GM23338 (cell line): ENCODE results near the gene C4orf54.

Experiments used
- EZH2 ChIP-seq: fragments of 200-600 bp; sonication (generic); IDR thresholded peaks from one replicate; pipeline ENCODE4 v1.8.0; 2017; ENCODE audit warnings: antibody characterized with exemption, mild to moderate bottlenecking, low read depth; ENCODE audit not compliant: unreplicated experiment
- EZH2phosphoT487 ChIP-seq: fragments of 200-600 bp; sonication (generic); IDR thresholded peaks from one replicate; pipeline ENCODE4 v1.8.1; 2018; ENCODE audit warnings: antibody characterized with exemption; ENCODE audit not compliant: unreplicated experiment
- JUNB ChIP-seq: IDR thresholded peaks from one replicate; pipeline ENCODE4 v1.6.1; 2016; ENCODE audit warnings: antibody characterized with exemption; ENCODE audit not compliant: unreplicated experiment
- POLR2AphosphoS5 ChIP-seq: IDR thresholded peaks from 2 replicates; pipeline ENCODE4 v1.6.1; 2016; ENCODE audit warnings: antibody characterized with exemption, low read depth
- TF ChIP-seq, protein P1 (sequence below), 2 experiments: fragments of 200-600 bp in 1 of 2; sonication (generic) in 1 of 2; conservative IDR thresholded peaks; 2 replicates each; pipeline versions ENCODE4 v1.5.1 to v1.6.1; 2016 to 2017; ENCODE audit warnings: antibody characterized with exemption in 2 of 2, low read depth in 2 of 2, mild to moderate bottlenecking in 2 of 2, moderate library complexity in 1 of 2
- TF ChIP-seq, protein P2 (sequence below): IDR thresholded peaks from one replicate; pipeline ENCODE4 v1.6.1; 2018; ENCODE audit warnings: antibody characterized with exemption; ENCODE audit not compliant: unreplicated experiment
- TF ChIP-seq, protein P3 (sequence below): fragments of 250-450 bp; sonication (Bioruptor Pico); IDR thresholded peaks from 2 replicates; pipeline ENCODE4 v1.5.0; 2020; ENCODE audit warnings: mild to moderate bottlenecking, moderate library complexity
- TF ChIP-seq, protein P4 (sequence below): IDR thresholded peaks from 2 replicates; pipeline ENCODE4 v1.6.1; 2016; ENCODE audit warnings: antibody characterized with exemption

DNA sequence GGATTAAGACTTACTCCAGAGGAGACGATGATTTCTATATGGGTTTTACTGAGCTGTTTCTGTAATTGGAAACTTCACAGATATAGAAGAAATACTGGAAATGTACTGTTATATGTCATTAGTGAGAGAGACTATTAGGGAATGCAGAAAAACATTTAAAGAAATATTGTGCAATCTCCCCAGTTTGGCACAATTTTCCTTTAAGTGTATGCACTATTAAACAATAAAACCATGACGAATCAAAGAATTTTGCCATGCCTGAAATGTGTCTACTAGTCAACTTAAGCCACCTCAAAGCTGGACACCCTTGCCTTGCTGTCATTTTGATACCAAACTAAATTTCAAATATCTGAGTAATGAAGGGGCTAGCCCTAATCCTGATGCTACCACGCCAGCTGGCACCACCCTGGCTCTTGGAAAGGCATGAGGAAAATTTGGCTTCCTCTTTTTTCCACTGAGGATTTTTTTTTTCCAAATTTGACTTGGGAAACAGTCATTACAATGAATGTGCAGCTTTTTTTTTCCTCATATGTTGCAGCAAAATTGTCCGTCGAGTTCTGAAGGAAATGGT is 46.9 kb downstream of the C4orf54 start:
- TF ChIP-seq POLR2AphosphoS5 (no peak), EZH2phosphoT487 (no peak), JUNB (no peak), EZH2 (no peak)
- TF ChIP-seq, protein P1, sequence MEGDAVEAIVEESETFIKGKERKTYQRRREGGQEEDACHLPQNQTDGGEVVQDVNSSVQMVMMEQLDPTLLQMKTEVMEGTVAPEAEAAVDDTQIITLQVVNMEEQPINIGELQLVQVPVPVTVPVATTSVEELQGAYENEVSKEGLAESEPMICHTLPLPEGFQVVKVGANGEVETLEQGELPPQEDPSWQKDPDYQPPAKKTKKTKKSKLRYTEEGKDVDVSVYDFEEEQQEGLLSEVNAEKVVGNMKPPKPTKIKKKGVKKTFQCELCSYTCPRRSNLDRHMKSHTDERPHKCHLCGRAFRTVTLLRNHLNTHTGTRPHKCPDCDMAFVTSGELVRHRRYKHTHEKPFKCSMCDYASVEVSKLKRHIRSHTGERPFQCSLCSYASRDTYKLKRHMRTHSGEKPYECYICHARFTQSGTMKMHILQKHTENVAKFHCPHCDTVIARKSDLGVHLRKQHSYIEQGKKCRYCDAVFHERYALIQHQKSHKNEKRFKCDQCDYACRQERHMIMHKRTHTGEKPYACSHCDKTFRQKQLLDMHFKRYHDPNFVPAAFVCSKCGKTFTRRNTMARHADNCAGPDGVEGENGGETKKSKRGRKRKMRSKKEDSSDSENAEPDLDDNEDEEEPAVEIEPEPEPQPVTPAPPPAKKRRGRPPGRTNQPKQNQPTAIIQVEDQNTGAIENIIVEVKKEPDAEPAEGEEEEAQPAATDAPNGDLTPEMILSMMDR (conservative IDR thresholded peaks at IDR 0.05; ENCODE audit: low read depth in 2 of 2), result no peak
- TF ChIP-seq, protein P2, sequence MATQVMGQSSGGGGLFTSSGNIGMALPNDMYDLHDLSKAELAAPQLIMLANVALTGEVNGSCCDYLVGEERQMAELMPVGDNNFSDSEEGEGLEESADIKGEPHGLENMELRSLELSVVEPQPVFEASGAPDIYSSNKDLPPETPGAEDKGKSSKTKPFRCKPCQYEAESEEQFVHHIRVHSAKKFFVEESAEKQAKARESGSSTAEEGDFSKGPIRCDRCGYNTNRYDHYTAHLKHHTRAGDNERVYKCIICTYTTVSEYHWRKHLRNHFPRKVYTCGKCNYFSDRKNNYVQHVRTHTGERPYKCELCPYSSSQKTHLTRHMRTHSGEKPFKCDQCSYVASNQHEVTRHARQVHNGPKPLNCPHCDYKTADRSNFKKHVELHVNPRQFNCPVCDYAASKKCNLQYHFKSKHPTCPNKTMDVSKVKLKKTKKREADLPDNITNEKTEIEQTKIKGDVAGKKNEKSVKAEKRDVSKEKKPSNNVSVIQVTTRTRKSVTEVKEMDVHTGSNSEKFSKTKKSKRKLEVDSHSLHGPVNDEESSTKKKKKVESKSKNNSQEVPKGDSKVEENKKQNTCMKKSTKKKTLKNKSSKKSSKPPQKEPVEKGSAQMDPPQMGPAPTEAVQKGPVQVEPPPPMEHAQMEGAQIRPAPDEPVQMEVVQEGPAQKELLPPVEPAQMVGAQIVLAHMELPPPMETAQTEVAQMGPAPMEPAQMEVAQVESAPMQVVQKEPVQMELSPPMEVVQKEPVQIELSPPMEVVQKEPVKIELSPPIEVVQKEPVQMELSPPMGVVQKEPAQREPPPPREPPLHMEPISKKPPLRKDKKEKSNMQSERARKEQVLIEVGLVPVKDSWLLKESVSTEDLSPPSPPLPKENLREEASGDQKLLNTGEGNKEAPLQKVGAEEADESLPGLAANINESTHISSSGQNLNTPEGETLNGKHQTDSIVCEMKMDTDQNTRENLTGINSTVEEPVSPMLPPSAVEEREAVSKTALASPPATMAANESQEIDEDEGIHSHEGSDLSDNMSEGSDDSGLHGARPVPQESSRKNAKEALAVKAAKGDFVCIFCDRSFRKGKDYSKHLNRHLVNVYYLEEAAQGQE, result no peak
- TF ChIP-seq, protein P3, sequence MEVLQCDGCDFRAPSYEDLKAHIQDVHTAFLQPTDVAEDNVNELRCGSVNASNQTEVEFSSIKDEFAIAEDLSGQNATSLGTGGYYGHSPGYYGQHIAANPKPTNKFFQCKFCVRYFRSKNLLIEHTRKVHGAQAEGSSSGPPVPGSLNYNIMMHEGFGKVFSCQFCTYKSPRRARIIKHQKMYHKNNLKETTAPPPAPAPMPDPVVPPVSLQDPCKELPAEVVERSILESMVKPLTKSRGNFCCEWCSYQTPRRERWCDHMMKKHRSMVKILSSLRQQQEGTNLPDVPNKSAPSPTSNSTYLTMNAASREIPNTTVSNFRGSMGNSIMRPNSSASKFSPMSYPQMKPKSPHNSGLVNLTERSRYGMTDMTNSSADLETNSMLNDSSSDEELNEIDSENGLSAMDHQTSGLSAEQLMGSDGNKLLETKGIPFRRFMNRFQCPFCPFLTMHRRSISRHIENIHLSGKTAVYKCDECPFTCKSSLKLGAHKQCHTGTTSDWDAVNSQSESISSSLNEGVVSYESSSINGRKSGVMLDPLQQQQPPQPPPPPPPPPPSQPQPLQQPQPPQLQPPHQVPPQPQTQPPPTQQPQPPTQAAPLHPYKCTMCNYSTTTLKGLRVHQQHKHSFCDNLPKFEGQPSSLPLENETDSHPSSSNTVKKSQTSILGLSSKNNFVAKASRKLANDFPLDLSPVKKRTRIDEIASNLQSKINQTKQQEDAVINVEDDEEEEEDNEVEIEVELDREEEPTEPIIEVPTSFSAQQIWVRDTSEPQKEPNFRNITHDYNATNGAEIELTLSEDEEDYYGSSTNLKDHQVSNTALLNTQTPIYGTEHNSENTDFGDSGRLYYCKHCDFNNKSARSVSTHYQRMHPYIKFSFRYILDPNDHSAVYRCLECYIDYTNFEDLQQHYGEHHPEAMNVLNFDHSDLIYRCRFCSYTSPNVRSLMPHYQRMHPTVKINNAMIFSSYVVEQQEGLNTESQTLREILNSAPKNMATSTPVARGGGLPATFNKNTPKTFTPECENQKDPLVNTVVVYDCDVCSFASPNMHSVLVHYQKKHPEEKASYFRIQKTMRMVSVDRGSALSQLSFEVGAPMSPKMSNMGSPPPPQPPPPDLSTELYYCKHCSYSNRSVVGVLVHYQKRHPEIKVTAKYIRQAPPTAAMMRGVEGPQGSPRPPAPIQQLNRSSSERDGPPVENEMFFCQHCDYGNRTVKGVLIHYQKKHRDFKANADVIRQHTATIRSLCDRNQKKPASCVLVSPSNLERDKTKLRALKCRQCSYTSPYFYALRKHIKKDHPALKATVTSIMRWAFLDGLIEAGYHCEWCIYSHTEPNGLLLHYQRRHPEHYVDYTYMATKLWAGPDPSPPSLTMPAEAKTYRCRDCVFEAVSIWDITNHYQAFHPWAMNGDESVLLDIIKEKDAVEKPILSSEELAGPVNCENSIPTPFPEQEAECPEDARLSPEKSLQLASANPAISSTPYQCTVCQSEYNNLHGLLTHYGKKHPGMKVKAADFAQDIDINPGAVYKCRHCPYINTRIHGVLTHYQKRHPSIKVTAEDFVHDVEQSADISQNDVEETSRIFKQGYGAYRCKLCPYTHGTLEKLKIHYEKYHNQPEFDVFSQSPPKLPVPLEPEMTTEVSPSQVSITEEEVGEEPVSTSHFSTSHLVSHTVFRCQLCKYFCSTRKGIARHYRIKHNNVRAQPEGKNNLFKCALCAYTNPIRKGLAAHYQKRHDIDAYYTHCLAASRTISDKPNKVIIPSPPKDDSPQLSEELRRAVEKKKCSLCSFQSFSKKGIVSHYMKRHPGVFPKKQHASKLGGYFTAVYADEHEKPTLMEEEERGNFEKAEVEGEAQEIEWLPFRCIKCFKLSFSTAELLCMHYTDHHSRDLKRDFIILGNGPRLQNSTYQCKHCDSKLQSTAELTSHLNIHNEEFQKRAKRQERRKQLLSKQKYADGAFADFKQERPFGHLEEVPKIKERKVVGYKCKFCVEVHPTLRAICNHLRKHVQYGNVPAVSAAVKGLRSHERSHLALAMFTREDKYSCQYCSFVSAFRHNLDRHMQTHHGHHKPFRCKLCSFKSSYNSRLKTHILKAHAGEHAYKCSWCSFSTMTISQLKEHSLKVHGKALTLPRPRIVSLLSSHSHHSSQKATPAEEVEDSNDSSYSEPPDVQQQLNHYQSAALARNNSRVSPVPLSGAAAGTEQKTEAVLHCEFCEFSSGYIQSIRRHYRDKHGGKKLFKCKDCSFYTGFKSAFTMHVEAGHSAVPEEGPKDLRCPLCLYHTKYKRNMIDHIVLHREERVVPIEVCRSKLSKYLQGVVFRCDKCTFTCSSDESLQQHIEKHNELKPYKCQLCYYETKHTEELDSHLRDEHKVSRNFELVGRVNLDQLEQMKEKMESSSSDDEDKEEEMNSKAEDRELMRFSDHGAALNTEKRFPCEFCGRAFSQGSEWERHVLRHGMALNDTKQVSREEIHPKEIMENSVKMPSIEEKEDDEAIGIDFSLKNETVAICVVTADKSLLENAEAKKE (CRISPR knock-in tag), result no peak
- TF ChIP-seq, protein P4, sequence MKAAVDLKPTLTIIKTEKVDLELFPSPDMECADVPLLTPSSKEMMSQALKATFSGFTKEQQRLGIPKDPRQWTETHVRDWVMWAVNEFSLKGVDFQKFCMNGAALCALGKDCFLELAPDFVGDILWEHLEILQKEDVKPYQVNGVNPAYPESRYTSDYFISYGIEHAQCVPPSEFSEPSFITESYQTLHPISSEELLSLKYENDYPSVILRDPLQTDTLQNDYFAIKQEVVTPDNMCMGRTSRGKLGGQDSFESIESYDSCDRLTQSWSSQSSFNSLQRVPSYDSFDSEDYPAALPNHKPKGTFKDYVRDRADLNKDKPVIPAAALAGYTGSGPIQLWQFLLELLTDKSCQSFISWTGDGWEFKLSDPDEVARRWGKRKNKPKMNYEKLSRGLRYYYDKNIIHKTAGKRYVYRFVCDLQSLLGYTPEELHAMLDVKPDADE, result no peak
